PC-3 (cell line): ENCODE data around the gene RPL13.

Experiments
- EZH2 ChIP-seq: fragments of 300-600 bp; sonication (generic); IDR thresholded peaks from one replicate; pipeline ENCODE4 v1.6.1; 2017; ENCODE audit warnings: antibody characterized with exemption, mild to moderate bottlenecking, low read length; ENCODE audit not compliant: unreplicated experiment
- EZH2phosphoT487 ChIP-seq: fragments of 300-600 bp; sonication (generic); IDR thresholded peaks from 2 replicates; pipeline ENCODE4 v1.6.1; 2018; ENCODE audit warnings: mild to moderate bottlenecking, antibody characterized with exemption, low read length, borderline replicate concordance
- TF ChIP-seq, protein P1 (sequence below): fragments of 300-600 bp; sonication (generic); conservative IDR thresholded peaks from 2 replicates; pipeline ENCODE4 v1.5.1; 2017; ENCODE audit warnings: antibody characterized with exemption, low read depth, mild to moderate bottlenecking, low read length

DNA sequence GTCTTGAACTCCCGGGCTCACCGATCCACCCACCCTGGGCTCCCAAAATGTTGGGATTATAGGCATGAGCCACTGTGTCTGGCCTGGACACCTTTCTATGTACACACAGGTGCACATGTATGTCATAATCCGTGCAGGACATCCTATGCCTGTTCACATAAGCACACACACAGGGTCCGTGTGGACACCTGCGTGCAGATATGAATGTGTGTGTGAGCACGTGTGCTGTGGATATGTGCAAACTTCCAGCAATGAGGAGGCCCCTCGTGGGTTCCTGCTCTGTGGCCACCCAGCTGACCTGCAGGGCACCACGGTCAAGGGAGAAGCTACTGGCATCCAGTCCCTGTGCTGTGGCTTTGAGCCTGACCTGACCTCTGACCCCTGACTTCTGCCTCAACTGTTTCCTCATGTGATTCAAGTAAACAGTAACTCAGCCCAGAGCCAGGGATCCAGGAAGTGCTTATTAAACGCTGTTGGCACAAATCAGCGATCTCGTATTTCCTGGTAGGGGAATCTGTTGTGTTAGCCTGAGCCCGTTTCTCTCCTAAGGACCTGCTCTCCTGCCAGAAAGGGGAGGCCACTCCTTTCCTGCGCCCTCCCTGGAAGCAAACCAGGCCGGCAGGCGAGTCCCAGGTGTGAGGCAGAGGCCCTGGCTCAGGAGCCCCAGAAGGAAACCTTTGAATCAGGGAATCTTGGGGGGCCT lies 21.5 kb downstream of the RPL13 start:
- TF ChIP-seq, protein P1, sequence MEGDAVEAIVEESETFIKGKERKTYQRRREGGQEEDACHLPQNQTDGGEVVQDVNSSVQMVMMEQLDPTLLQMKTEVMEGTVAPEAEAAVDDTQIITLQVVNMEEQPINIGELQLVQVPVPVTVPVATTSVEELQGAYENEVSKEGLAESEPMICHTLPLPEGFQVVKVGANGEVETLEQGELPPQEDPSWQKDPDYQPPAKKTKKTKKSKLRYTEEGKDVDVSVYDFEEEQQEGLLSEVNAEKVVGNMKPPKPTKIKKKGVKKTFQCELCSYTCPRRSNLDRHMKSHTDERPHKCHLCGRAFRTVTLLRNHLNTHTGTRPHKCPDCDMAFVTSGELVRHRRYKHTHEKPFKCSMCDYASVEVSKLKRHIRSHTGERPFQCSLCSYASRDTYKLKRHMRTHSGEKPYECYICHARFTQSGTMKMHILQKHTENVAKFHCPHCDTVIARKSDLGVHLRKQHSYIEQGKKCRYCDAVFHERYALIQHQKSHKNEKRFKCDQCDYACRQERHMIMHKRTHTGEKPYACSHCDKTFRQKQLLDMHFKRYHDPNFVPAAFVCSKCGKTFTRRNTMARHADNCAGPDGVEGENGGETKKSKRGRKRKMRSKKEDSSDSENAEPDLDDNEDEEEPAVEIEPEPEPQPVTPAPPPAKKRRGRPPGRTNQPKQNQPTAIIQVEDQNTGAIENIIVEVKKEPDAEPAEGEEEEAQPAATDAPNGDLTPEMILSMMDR = no peak
- TF ChIP-seq EZH2 (no peak), EZH2phosphoT487 (no peak)
